ENCODE measurements around the gene IL1RAP. TPM values are rescaled to one million over a fixed set of nuclear protein-coding genes. Genes with fewer than 3 reads are reported as not detected.

Gene IL1RAP
- total and polyA plus RNA-seq, 2 experiments from 2014 or later: 3.6 to 5.0 TPM

GRCh38 chr3:190588570-190588969, 74.7 kb downstream of the IL1RAP start (continued):
- TF ChIP-seq, protein P1, sequence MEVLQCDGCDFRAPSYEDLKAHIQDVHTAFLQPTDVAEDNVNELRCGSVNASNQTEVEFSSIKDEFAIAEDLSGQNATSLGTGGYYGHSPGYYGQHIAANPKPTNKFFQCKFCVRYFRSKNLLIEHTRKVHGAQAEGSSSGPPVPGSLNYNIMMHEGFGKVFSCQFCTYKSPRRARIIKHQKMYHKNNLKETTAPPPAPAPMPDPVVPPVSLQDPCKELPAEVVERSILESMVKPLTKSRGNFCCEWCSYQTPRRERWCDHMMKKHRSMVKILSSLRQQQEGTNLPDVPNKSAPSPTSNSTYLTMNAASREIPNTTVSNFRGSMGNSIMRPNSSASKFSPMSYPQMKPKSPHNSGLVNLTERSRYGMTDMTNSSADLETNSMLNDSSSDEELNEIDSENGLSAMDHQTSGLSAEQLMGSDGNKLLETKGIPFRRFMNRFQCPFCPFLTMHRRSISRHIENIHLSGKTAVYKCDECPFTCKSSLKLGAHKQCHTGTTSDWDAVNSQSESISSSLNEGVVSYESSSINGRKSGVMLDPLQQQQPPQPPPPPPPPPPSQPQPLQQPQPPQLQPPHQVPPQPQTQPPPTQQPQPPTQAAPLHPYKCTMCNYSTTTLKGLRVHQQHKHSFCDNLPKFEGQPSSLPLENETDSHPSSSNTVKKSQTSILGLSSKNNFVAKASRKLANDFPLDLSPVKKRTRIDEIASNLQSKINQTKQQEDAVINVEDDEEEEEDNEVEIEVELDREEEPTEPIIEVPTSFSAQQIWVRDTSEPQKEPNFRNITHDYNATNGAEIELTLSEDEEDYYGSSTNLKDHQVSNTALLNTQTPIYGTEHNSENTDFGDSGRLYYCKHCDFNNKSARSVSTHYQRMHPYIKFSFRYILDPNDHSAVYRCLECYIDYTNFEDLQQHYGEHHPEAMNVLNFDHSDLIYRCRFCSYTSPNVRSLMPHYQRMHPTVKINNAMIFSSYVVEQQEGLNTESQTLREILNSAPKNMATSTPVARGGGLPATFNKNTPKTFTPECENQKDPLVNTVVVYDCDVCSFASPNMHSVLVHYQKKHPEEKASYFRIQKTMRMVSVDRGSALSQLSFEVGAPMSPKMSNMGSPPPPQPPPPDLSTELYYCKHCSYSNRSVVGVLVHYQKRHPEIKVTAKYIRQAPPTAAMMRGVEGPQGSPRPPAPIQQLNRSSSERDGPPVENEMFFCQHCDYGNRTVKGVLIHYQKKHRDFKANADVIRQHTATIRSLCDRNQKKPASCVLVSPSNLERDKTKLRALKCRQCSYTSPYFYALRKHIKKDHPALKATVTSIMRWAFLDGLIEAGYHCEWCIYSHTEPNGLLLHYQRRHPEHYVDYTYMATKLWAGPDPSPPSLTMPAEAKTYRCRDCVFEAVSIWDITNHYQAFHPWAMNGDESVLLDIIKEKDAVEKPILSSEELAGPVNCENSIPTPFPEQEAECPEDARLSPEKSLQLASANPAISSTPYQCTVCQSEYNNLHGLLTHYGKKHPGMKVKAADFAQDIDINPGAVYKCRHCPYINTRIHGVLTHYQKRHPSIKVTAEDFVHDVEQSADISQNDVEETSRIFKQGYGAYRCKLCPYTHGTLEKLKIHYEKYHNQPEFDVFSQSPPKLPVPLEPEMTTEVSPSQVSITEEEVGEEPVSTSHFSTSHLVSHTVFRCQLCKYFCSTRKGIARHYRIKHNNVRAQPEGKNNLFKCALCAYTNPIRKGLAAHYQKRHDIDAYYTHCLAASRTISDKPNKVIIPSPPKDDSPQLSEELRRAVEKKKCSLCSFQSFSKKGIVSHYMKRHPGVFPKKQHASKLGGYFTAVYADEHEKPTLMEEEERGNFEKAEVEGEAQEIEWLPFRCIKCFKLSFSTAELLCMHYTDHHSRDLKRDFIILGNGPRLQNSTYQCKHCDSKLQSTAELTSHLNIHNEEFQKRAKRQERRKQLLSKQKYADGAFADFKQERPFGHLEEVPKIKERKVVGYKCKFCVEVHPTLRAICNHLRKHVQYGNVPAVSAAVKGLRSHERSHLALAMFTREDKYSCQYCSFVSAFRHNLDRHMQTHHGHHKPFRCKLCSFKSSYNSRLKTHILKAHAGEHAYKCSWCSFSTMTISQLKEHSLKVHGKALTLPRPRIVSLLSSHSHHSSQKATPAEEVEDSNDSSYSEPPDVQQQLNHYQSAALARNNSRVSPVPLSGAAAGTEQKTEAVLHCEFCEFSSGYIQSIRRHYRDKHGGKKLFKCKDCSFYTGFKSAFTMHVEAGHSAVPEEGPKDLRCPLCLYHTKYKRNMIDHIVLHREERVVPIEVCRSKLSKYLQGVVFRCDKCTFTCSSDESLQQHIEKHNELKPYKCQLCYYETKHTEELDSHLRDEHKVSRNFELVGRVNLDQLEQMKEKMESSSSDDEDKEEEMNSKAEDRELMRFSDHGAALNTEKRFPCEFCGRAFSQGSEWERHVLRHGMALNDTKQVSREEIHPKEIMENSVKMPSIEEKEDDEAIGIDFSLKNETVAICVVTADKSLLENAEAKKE (CRISPR knock-in tag; IDR thresholded peaks at IDR 0.05): no peak
- TF ChIP-seq, protein P2, sequence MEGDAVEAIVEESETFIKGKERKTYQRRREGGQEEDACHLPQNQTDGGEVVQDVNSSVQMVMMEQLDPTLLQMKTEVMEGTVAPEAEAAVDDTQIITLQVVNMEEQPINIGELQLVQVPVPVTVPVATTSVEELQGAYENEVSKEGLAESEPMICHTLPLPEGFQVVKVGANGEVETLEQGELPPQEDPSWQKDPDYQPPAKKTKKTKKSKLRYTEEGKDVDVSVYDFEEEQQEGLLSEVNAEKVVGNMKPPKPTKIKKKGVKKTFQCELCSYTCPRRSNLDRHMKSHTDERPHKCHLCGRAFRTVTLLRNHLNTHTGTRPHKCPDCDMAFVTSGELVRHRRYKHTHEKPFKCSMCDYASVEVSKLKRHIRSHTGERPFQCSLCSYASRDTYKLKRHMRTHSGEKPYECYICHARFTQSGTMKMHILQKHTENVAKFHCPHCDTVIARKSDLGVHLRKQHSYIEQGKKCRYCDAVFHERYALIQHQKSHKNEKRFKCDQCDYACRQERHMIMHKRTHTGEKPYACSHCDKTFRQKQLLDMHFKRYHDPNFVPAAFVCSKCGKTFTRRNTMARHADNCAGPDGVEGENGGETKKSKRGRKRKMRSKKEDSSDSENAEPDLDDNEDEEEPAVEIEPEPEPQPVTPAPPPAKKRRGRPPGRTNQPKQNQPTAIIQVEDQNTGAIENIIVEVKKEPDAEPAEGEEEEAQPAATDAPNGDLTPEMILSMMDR (conservative IDR thresholded peaks at IDR 0.05; ENCODE audit: low read depth in 2 of 2): no peak
- no peak for TF ChIP-seq NANOG (IDR thresholded peaks at IDR 0.05; ENCODE audit: borderline replicate concordance)
- no peak for TF ChIP-seq EZH2 (IDR thresholded peaks at IDR 0.05; ENCODE audit: low read depth, unreplicated experiment)
- no peak for TF ChIP-seq CREB1 (CRISPR knock-in tag; IDR thresholded peaks at IDR 0.05; ENCODE audit: low read depth)

- H3K4me1 Mint-ChIP-seq: peaks cover 11% of the 10 kb centered on the region
- TF ChIP-seq POLR2AphosphoS5 (IDR thresholded peaks at IDR 0.05; ENCODE audit: low read depth) (no peak), STAT1 (IDR thresholded peaks at IDR 0.05; ENCODE audit: unreplicated experiment) (no peak), EZH2 (IDR thresholded peaks at IDR 0.05; ENCODE audit: low read depth, unreplicated experiment) (no peak), ZNF331 (CRISPR knock-in tag; IDR thresholded peaks at IDR 0.05; ENCODE audit: low read depth) (no peak), JUNB (IDR thresholded peaks at IDR 0.05; ENCODE audit: unreplicated experiment) (no peak), CREB1 (CRISPR knock-in tag; IDR thresholded peaks at IDR 0.05; ENCODE audit: low read depth) (no peak), NANOG (IDR thresholded peaks at IDR 0.05; ENCODE audit: borderline replicate concordance) (no peak), REST (IDR thresholded peaks at IDR 0.05; ENCODE audit: unreplicated experiment) (no peak), EZH2phosphoT487 (IDR thresholded peaks at IDR 0.05; ENCODE audit: unreplicated experiment) (no peak)
- TF ChIP-seq, protein P2 (conservative IDR thresholded peaks at IDR 0.05; ENCODE audit: low read depth in 2 of 2): no peak
Measured at GRCh38 chr3:190589326-190589725, 75.4 kb downstream of the IL1RAP start.

More at GRCh38 chr3:190589326-190589725, 75.4 kb downstream of the IL1RAP start:
- Histone ChIP-seq H4K20me1 (replicated peaks; ENCODE audit: insufficient read depth) (no peaks in the 10 kb centered on the region), H2AFZ (no peak overlapping the region), H3K27me3 (ENCODE audit: insufficient read depth) (no peaks in the 10 kb centered on the region), H3K4me2 (no peak overlapping the region), H3K9me2 (ENCODE audit: insufficient read depth) (no peaks in the 10 kb centered on the region; the same call in 1 of the 2 replicates), H3K4me1 (ENCODE audit: insufficient read depth) (0 out of 2 replicates have a peak, but pooled peaks cover 9% of the 10 kb centered on the region), H3K4me3 (no peak overlapping the region), H3K79me2 (replicated peaks; ENCODE audit: insufficient read depth) (no peaks in the 10 kb centered on the region), H3K36me3 (ENCODE audit: insufficient read depth) (no peaks in the 10 kb centered on the region), H3F3A (replicated peaks; ENCODE audit: low read depth) (no peaks in the 10 kb centered on the region), H3K27ac (ENCODE audit: low read depth) (no peak overlapping the region)
- no peaks in the 10 kb centered on the region for H3K36me3 Mint-ChIP-seq (ENCODE audit: low read depth)
- DNase-seq (ENCODE audit: low spot score) (no peak), ATAC-seq (no peak)
- H3K4me3 Mint-ChIP-seq: no peak overlapping the region
- peaks cover 3% of the 10 kb centered on the region for H3K27me3 Mint-ChIP-seq (ENCODE audit: insufficient read depth, low read depth, poor library complexity)
- H3K27ac Mint-ChIP-seq: no peak overlapping the region
- no peaks in the 10 kb centered on the region; the same call in 2 of the 3 replicates for H3K9me3 Mint-ChIP-seq
